Epithelial cell of proximal tubule (primary cell): ENCODE measurements around the gene DHRS1. TPM values are rescaled to one million over a fixed set of nuclear protein-coding genes. Genes with fewer than 3 reads are reported as not detected.

Source experiments
- DNase-seq: peaks from one replicate; pipeline ENCODE4 v3.0.0-alpha.2; 2011; ENCODE audit warnings: low read depth
- H3K4me3 ChIP-seq: 2 replicates; pipeline ENCODE4 v1.5.1; 2011; ENCODE audit warnings: low read depth, mild to moderate bottlenecking, low read length
- CTCF ChIP-seq: conservative IDR thresholded peaks from 2 replicates; pipeline ENCODE4 v1.5.1; 2012; ENCODE audit warnings: low read depth, mild to moderate bottlenecking, low read length
- total RNA-seq: library from RNA; depleted of rRNA; stranded (reverse); fragments of >200 nt; gene quantifications from 2 replicates; pipeline ENCODE4 v1.2.3, GENCODE V29; 2015

Gene DHRS1
- total RNA-seq, 1 donor from 2014 or later = 25.7 TPM

GRCh38 chr14:24297190-24297964 lies 2.2 kb downstream of the DHRS1 start:
- TF ChIP-seq CTCF = peak; percentile 73
- no peak for DNase-seq
- H3K4me3 ChIP-seq = no peak overlapping the region

GRCh38 chr14:24296341-24297157 lies 3.0 kb downstream of the DHRS1 start:
- TF ChIP-seq CTCF = peak; percentile 86
- peak; percentile 64 for DNase-seq
- no peak overlapping the region for H3K4me3 ChIP-seq

- no peak for DNase-seq
- H3K4me3 ChIP-seq = no peak overlapping the region
- TF ChIP-seq CTCF = no peak
Measured at GRCh38 chr14:24293525-24293924, 6.1 kb downstream of the DHRS1 start.

- TF ChIP-seq CTCF = no peak
- no peak for DNase-seq
- H3K4me3 ChIP-seq = no peak overlapping the region
Measured at GRCh38 chr14:24292118-24292807, 7.3 kb downstream of the DHRS1 start.

GRCh38 chr14:24291446-24292117 lies 8.0 kb downstream of the DHRS1 start:
- TF ChIP-seq CTCF = no peak
- H3K4me3 ChIP-seq = no peak overlapping the region
- DNase-seq = no peak

- no peak for TF ChIP-seq CTCF
- DNase-seq = no peak
- no peak overlapping the region for H3K4me3 ChIP-seq
Measured at GRCh38 chr14:24290746-24291145, 8.8 kb downstream of the DHRS1 start.
